ENCODE data around the gene SLC6A1. TPM values are rescaled to one million over a fixed set of nuclear protein-coding genes. Genes with fewer than 3 reads are reported as not detected.

The SLC6A1 gene
- total RNA-seq, 1 experiment from 2014 or later: not detected

GRCh38 chr3:10954740-10955139, 37.8 kb upstream of the SLC6A1 start:
- no peak overlapping the region for H3K4me3 Mint-ChIP-seq

More at GRCh38 chr3:10954740-10955139, 37.8 kb upstream of the SLC6A1 start:
- no peak for TF ChIP-seq CTCF (conservative IDR thresholded peaks at IDR 0.05)
- Histone ChIP-seq H2AFZ (ENCODE audit: low read length) (no peak overlapping the region), H3T11ph (ENCODE audit: low read length) (no peak overlapping the region), H2BK20ac (ENCODE audit: low read depth, low read length, poor library complexity, severe bottlenecking) (no peak overlapping the region), H3K23ac (ENCODE audit: insufficient read length, low read depth, low read length) (no peak overlapping the region), H2BK120ac (ENCODE audit: low read depth, low read length, poor library complexity, severe bottlenecking) (no peak overlapping the region), H3K56ac (ENCODE audit: insufficient read length, low read depth, low read length) (no peak overlapping the region), H2AK5ac (ENCODE audit: insufficient read length, low read length) (no peak overlapping the region), H2BK12ac (ENCODE audit: insufficient read length, low read depth, low read length) (no peak overlapping the region), H2BK5ac (ENCODE audit: insufficient read length, low read length) (no peak overlapping the region), H3K9me3 (ENCODE audit: control insufficient read depth, low read depth, low read length) (no peaks in the 10 kb centered on the region), H3K79me2 (ENCODE audit: insufficient read depth, low read length) (no peaks in the 10 kb centered on the region), H3K14ac (ENCODE audit: insufficient read depth, low read length) (no peak overlapping the region), H3K27me3 (ENCODE audit: insufficient read depth, low read length) (no peaks in the 10 kb centered on the region), H3K9ac (ENCODE audit: extremely low read depth, insufficient read length, low read length) (no peak overlapping the region), H3K79me1 (ENCODE audit: insufficient read depth, low read depth, low read length, poor library complexity, severe bottlenecking) (no peaks in the 10 kb centered on the region), H2BK15ac (ENCODE audit: low read depth, low read length) (no peak overlapping the region), H4K91ac (ENCODE audit: insufficient read length, low read depth, low read length) (no peak overlapping the region), H4K8ac (replicated peaks; ENCODE audit: insufficient read length, low read depth, low read length) (no peak overlapping the region), H4K20me1 (ENCODE audit: control insufficient read depth, insufficient read depth, insufficient read length) (no peaks in the 10 kb centered on the region), H4K5ac (ENCODE audit: insufficient read length, low read depth, low read length) (no peak overlapping the region), H3K23me2 (ENCODE audit: insufficient read length, low read depth, low read length, poor library complexity, severe bottlenecking) (no peaks in the 10 kb centered on the region), H3K4me1 (ENCODE audit: insufficient read depth, low read length) (no peaks in the 10 kb centered on the region), H3K27ac (ENCODE audit: insufficient read length, low read depth, low read length) (no peak overlapping the region), H3K18ac (ENCODE audit: insufficient read length, low read depth, low read length) (no peak overlapping the region), H3K4me2 (ENCODE audit: insufficient read depth, insufficient read length, low read length) (no peak overlapping the region), H3K4ac (ENCODE audit: low read depth, low read length) (no peak overlapping the region)
- Mint-ChIP-seq H3K27ac (no peak overlapping the region; a peak in 1 of 7 replicates), H3K9me3 (no peaks in the 10 kb centered on the region), H3K27me3 (ENCODE audit: low read depth) (peaks cover 9% of the 10 kb centered on the region), H3K36me3 (ENCODE audit: insufficient read depth in 1 of 3, low read depth in 3 of 3) (no peaks in the 10 kb centered on the region), H3K4me1 (peaks cover 0 to 17% of the 10 kb centered on the region in 2 experiments; a peak in 2 of 4 replicates)
- WGBS (ENCODE audit: extremely low coverage, insufficient read length, low lambda C conversion rate): no CpG with 5 or more reads among the region's 3 CpGs
- no peak for DNase-seq
